GM18867 (cell line): Measurements from ENCODE around the gene NOTCH4.
A peak's percentile ranks its signal among the peaks of the same experiment; 100 is the strongest.

ENCODE experiments used
- ATAC-seq: cut with Tn5 transposase; IDR thresholded peaks from one replicate; pipeline ENCODE4 v1.9.1; 2021; ENCODE audit warnings: mild to moderate bottlenecking, moderate library complexity; ENCODE audit not compliant: unreplicated experiment

NOTCH4 gene

DNA sequence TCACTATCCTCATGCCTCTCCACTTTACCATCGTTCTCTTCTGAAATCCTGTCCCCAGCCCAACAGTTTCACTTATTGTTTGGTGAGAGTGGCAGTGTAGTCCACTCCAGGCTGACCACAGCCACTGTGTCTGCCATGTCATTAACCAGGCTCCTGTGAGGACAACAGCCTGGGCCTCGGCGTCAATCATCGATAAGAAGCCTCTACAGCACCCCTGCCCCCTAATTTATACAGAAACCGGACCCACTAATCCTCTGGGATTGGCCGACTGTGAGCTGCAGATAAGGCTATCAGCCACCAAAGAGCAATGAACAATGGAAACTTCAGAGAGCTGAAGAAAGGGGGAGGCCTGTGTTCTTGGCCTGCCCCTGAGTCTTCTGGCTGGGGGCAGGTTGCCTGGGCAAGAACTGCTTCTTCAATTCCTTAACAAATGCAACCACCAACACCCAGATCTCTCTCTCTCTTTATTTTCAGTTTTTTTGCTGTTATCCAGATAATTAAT is 56.1 kb downstream of the NOTCH4 start:
- ATAC-seq, result no peak

DNA sequence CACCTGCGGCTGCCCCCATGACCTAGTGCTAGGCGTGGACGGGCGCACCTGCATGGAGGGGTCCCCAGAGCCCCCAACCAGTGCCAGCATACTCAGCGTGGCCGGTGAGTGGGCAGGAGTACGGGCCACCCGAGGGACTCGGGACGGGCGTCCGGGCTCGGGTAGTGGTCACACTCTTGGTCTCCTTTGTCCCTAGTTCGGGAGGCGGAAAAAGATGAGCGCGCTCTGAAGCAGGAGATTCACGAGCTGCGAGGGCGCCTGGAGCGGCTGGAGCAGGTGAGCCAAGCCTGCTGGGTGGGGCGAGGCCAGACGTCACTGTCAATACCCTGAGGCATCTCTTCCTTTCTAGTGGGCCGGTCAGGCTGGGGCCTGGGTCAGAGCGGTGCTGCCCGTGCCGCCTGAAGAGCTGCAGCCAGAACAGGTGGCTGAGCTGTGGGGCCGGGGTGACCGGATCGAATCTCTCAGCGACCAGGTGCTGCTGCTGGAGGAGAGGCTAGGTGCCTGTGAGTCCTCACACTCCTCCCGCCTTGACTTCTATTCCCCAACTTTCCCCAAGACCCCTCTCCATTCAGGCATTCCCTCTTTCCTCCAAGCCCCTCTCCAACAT is 56.6 kb downstream of the NOTCH4 start:
- no peak for ATAC-seq

DNA sequence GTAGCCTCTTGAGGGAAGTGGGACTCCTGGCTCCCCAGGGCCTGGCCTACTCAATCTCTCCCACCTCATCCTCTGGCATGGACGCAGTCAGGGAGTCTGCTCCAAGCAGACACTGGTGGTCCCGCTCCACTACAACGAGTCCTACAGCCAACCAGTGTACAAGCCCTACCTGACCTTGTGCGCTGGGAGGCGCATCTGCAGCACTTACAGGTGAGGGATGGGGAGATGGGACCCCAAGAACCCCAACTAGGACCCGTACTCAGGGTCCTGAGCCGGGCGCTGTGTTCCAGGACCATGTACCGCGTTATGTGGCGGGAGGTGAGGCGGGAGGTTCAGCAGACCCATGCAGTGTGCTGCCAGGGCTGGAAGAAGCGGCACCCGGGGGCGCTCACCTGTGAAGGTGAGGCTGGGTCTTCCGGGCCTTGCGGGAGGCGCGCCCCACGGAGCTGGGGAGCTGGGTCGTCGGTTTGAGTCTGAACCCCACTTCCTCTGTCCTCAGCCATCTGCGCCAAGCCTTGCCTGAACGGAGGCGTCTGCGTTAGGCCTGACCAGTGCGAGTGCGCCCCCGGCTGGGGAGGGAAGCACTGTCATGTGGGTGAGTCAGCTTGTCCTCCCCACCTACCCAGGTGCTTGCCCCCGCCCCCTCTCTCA is 57.3 kb downstream of the NOTCH4 start:
- ATAC-seq, result no peak

DNA sequence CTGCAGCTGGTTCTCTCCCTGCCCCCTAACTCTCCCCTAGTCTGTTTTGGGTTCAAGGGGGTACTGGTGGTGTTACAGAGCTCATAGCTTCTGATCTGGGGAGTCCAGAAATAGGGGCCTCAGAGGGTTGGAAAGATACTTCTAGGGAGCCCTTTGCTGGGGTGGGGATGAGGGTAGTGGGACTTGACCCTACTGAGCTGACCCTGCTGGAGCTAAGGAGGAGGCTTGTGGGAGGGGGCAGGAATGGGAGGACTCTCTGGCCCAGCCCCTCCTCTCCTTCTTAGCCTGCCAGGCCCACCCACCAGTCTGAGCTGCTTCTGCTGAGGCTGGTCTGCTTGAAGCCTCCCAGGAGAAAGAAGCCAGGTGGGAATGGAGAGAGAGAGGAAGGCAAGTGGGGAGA is 59.6 kb downstream of the NOTCH4 start, which contains the start of gene EGFL8:
Gene EGFL8, plus strand, starts transcription at position 301 of the 400 bp plus-strand sequence. CDS start 1,571 bp downstream, outside the sequence.
- ATAC-seq, result no peak

DNA sequence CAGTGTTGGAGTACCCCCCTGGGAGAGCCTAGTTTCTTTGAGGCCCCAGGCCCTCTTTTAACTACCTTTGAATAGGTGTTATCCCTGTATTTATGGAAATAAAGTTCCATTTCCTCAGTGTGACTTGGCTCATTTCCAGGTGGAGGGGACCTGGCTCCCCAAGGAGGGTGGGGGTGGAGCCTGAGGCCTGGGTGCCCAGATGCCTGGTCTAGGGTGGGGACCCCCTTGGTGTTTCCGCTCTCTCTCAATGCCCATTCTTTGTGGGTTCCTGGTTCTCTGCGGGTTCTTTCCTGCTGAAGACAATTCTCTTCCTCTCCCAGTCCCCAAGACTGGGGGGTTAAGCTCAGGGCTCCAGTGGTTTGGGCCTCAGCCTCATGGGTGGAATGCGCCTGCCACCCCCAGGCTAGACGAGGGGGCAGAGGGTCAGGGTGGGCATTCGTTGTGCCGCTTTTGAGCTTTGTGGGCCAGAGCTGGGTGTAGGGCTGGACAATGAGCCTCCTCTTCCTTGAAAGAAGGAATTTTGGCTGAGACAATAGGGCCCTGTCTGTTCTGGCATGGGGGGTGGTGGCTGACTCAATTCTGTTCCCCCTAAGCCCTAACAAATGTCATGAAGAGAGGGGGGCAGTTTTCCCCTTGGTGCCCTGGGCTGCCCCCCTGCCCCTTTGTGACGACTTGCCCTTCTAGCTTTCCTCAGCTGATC is 60.2 kb downstream of the NOTCH4 start:
- no peak for ATAC-seq

DNA sequence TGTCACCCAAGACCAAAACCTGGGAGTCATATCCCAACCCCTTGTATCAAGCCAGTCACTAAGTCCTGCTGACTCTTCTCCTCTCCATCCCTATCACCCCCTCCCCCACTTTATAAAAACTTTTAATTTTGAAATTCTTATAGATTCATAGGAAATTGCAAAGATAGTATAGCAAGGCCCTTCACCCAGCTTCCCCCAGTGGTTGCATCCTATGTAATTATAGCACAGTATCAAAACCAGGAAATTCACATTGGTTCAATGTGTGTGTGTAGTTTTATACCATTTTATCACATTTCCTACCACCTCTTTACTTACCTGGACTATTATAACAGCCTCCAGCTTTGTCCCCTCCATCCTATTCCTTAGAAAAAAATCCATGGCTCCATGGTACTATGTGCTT is 65.8 kb downstream of the NOTCH4 start:
- no peak for ATAC-seq

DNA sequence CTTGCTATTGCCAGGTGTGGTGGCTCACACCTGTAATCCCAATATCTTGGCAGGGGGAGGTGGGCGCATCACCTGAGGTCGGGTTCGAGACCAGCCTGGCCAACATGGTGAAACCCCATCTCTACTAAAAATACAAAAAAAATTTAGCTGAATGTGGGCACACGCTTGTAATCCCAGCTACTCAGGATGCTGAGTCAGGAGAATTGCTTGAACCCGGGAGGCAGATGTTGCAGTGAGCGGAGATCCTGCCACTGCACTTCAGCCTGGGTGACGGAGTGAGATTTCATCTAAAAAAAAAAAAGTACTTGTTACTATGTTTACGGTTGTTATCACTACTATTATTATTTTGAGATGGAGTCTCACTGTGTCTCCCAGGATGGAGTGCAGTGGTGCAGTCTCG is 67.0 kb downstream of the NOTCH4 start:
- no peak for ATAC-seq

DNA sequence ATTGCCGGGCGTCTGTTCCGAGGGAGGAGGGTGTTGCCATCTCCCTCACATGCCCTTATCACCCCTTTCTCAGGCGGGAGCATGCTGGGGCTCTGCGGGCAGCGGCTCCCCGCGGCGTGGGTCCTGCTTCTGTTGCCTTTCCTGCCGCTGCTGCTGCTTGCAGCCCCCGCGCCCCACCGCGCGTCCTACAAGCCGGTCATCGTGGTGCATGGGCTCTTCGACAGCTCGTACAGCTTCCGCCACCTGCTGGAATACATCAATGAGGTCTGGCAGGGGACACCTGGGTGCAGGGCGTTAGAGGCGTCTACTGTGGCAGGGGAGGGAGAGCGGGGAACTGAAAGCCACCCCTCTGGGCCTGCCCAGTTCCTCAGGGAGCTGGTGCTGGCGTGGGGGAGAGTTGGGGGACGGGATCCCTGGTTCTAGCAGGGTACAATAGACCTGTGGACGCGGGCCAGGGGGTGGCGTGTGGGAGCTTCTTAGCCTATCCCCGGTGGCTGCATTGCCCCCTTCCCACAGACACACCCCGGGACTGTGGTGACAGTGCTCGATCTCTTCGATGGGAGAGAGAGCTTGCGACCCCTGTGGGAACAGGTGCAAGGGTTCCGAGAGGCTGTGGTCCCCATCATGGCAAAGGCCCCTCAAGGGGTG is 69.2 kb downstream of the NOTCH4 start:
- peak; percentile 51 for ATAC-seq

DNA sequence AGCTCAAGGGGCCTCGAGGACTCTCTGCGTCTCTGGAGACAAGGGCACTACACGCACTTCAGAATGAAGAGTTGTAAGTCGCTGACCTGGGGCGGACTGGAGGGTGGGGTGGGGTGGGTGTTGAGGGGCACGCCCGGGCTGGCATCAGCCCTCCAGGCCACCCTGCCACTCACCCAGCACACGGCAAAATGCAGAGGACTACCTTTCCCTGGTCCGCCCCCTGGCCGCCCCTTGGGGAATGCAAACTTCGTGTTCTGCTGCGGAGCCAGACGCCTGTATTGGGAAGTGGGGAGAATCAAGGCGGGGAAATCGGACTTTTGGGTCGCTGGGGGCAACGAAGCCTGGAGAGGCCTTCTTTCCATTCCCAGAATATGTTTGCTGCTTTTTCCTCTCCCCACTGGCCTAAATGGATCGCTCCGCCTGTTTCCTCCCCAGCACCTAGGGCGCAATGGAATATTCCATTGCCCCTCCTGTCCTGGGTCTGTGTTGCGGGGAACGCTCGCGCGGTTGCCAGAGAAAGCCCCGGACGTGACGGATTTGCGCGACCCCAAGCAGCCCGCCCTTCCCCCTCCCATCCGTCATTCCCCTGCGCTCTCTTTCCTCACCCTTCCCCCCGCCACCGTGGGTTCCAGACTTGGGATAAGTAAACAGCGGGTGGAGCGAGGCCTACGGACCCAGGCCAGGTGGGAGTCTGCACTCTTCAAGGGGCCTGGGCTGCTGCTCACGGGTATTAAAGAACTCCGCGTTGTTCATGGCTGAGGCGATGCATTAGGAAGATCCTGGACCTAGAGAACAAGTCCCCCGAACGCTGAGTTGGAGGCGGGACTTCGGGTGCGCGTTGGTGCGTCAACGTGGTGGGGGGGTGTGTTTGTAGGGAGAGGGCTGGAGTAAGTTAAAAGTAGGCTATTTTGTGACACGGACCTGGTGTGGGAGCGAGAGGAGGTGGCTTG is 70.0 kb downstream of the NOTCH4 start, which contains the start of gene PPT2:
Gene PPT2, plus strand, starts transcription at position 578 of the 950 bp plus-strand sequence. CDS start 454 bp downstream, outside the sequence.
- peak; percentile 20 for ATAC-seq

DNA sequence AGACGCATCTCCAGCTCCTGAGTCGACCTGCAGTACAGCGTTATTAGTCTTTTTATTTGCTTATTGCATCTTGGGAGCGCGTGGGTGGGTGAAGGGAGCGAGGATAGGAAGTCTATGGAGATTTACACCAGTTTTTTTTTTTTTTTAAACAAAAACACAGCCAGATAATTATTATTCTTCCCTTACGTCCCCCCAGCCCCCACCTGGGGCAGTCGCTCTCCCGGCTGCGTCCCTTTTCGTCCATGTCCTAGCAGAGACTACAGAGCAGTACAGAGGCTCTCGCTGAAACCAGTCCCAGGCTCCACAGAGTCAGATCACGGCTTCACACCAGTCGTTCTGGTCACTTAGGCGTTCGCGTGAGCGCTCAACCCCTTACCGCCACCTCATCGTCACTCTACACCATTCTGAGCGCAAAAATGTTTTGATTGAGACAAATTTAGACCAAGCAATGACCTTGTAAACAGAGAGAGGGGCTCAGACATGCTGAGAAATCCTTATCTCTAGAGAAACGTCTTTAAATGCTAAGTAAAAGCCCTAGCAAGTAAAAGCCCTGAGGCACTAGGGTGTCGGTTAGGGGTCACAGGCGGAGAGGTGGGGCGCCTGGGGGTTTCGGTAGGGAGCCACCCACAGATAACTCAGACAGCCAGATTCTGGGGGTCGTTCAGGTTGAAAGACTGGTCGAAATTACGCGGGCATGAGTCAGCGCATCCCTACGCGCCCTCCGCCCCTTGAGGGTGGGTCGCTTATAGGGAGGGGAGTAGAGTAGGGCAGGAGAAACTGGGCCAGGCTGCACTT is 70.9 kb downstream of the NOTCH4 start:
- ATAC-seq, result no peak

DNA sequence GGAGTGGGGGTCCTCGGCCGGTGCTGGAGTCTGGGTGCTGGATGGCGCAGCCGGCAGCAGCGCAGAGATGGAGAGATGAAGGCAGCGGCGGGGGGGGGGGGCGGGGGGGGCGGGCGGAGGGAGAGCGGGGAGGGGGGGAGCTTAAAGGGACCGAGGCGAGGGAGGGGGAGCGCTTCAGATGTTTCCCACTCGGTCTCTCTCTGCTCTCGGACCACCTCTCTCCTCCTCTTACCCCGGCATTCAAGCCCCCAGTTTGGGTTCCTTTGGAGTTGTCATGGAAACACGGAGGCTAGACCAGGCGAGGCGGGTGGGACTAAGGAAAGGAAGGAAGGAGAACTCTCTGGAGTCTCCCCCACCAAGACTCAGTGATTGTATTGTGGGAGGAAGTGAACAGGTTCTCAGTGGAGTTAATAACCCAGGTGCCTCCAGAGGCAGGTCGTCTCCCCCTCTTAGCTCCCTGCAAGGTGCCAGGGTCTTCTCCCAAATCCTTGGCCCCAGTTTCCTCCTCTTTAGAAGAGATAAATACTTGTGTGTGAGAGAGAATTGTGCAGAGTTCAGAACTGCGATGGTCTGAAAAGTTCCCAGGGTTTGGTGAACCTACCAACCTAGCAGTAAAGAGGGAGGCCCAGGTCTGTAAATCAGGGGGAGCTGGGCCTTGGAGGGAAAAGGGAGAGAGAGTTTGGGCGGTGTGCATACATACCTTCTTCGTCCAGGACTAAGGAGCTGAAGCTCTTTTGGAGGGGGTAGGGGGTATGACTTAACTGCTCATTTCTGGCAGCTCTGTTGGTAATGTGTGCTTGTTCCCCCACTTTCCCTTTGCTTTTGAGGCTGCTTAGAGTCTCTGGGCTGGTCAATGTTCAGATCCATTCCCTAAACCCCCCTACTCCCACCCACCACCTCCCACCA is 71.8 kb downstream of the NOTCH4 start, which contains the start of gene PRRT1:
Gene PRRT1, minus strand, starts transcription at position 77 of the 906 bp plus-strand sequence. CDS start 112 bp downstream, outside the sequence.
- no peak for ATAC-seq

DNA sequence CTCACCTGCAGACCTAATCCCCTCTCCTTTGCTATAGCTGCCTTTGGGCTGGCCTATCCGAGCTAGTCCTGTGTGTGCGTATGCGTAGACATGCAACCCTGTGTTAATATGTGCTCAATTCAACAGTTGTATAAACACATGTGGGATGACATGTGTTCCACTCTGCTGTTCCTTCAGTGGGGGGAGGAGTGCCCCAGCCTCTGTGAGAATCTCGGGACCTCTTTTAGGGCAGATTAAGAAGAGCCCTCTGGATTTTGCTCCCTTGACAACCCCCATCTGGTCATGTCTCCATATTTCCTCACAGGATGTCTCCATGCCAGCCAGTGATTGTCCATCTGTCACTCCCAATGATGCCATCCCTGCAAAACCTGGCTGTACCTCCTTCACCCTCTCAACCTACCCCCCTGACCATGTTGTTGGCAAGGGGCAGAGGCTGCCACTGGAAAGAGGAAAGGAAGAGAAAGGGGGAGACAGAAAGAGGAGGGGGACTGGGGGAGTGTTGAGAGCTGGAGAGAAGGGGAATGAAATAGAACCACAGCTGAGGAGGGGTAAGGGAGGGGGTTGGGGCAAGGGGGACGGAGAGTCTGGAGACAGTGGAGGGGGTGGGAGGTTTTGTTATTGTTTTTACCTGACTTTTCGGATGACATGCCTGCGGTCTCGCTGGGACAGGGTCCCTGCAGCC is 72.5 kb downstream of the NOTCH4 start:
- no peak for ATAC-seq

DNA sequence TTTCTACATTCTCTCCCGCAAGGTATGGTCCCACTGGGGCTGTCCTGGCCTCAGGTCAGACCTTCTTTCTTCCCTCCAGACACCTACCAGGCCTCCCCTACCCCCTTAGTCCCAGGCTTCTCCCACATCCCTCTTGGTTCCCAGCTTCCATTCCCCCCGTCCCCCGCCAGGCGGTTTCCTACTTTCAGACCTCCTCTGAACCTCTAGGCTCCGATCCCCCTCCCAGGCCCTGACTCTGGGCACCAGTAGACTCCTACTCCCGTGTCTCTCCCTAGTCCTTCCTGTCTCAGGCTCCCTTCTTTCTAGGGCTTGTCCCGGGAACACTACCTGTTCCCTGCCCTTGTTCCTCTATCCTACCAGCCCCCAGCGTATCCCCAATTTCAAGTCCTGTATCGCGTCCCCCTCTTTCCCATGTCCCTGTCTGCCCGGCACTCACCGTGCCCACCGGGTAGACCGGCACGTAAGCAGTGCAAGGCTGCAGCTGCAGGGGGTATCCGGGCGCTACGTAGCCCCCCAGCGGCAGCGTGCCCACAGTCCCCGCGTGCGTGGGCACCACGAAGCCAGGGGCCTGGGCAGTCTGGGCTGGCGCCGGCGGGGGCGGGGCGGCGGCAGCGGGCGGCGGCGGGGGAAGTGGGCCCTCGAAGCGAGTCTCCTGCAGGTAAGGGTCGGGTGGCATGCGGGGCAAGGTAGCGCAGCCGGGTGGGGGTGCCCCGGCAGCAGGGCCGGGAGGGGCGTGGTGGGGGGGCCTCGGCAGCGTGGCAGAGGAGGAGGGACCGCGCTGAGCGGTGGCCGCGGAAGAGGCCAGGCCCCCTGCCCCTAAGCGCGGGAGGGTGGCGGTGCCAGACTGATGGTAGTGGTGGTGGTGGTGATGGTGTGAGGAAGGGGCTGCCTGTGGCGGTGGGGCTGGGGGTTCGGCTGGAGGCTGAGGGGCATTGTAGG is 73.7 kb downstream of the NOTCH4 start:
- ATAC-seq, result no peak

DNA sequence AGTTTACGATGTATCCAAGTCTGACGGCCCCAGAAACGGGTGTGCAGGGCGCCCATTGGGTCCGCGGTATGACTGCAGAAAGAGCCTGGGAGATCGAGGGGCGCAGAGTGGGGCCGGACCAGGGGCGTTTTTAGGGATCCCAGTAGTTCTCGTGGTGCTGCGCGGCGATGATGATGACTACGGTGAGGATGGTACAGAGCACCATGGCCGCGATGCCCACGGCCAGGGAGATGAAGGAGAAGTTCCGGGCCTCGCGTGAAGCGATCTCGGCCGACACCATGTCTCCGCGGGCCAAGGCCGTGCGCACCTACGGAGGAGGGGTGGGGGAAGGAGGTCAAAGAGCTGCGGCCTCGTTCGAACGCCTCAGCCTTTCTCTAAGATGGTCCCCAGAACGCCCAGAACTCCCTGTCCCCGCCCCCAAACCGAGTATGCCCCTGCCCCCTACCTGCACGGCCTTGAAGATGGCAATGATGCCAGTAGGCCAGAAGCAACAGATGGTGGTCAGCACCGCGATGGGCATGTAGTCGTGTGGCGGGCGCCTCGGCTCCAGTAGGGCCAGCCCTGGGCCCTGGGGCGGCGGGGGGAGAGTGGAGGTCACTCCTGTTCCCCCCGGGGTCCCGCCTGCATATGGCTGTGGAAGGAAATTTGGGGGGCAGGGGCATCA is 74.6 kb downstream of the NOTCH4 start:
- ATAC-seq, result no peak

DNA sequence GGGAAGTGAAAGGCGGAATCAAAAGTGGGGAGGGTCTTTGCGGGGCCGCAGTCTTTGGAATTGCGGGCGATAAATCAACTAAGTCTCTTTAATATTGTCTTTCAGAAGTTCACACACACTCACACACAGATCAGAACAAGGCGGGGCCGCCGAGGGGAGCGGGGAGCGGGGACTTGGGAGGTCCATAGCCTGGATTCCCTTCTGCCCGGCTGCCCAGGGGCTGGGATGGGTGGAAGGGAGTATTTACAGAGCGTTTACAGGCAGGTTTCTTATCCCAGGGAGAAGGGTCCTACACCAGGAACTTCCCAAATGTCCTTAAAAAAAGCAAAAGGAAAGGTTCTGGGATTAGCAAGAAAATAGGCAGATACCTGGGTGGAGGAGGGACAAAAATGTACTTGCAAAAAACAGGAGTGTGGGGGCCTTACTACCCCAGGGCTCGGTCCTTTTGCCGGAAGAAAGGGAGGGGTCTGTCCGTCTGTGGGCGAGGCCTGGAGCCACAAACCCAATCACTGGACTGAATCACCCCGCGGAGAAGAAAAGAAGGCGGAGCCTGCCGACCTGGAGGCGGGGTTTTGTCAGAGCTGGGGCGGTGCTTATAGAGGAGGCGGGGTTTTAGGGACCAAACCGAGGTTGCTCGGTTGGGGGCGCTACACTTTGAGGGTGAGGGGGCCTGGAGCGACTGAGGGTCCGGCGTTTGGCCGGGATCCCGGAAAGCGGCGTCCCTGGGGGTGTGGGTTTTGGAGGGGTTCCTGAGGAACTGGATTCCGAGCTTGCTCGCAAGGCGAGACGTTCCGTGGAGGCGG is 75.4 kb downstream of the NOTCH4 start:
- no peak for ATAC-seq
